C4-2B (cell line): ENCODE results near the gene PHF24.

Source experiments
- H3K27ac ChIP-seq: fragments of 450-650 bp; 2 replicates; pipeline ENCODE4 v1.5.1; 2017
- CTCF ChIP-seq: fragments of 450-650 bp; conservative IDR thresholded peaks from 2 replicates; pipeline ENCODE4 v1.5.1; 2017; ENCODE audit warnings: mild to moderate bottlenecking
- ZFX ChIP-seq: fragments of 450-650 bp; IDR thresholded peaks from 2 replicates; pipeline ENCODE4 v1.6.1; 2017

The PHF24 gene

GRCh38 chr9:35027374-35027773 is 69.3 kb downstream of the PHF24 start:
- TF ChIP-seq ZFX, result no peak
- TF ChIP-seq CTCF, result no peak
- no peak overlapping the region for H3K27ac ChIP-seq

- TF ChIP-seq CTCF (no peak), ZFX (no peak)
- no peak overlapping the region for H3K27ac ChIP-seq
These were observed 69.8 kb downstream of the PHF24 start for GRCh38 chr9:35027860-35028259.

- H3K27ac ChIP-seq, result peak overlapping the region; percentile 27
- TF ChIP-seq CTCF (no peak), ZFX (no peak)
These were observed 70.3 kb downstream of the PHF24 start for GRCh38 chr9:35028341-35028740.

- no peak for TF ChIP-seq CTCF
- TF ChIP-seq ZFX, result no peak
- peak overlapping the region; percentile 27 for H3K27ac ChIP-seq
These were observed 71.2 kb downstream of the PHF24 start for GRCh38 chr9:35029241-35029640.

- TF ChIP-seq ZFX, result no peak
- no peak for TF ChIP-seq CTCF
- H3K27ac ChIP-seq, result peak overlapping the region; percentile 27; the same call in 1 of the 2 replicates
These were observed 71.8 kb downstream of the PHF24 start for GRCh38 chr9:35029852-35030251.
